Measurements from ENCODE around the gene BGN.

The BGN gene

GRCh38 chrX:153494061-153494460, 719 bp upstream of the BGN start:
- DNase-seq (ENCODE audit: low read depth in 2 of 2) = no peak
- peak overlapping the region; percentile 17 to 34 for H3K4me3 ChIP-seq (replicated peaks in 1 of 2; ENCODE audit: low read depth in 2 of 2, low read length in 2 of 2)
- no peak for TF ChIP-seq CTCF (IDR thresholded peaks at IDR 0.05; ENCODE audit: low read depth, low read length)

- H3K4me3 ChIP-seq (replicated peaks in 1 of 2; ENCODE audit: low read depth in 2 of 2, low read length in 2 of 2) = peak overlapping the region; percentile 60 to 66
- no peak for TF ChIP-seq CTCF (IDR thresholded peaks at IDR 0.05; ENCODE audit: low read depth, low read length)
- peak in 1 of 2 donors; percentile 64 for DNase-seq (ENCODE audit: low read depth in 2 of 2)
These were observed 577 bp downstream of the BGN start for GRCh38 chrX:153495362-153495751.

- H3K4me3 ChIP-seq (replicated peaks in 1 of 2; ENCODE audit: low read depth in 2 of 2, low read length in 2 of 2) = peak overlapping the region; percentile 60 to 66
- DNase-seq (ENCODE audit: low read depth in 2 of 2) = no peak
- peak; percentile 1 for TF ChIP-seq CTCF (IDR thresholded peaks at IDR 0.05; ENCODE audit: low read depth, low read length)
These were observed 1.3 kb downstream of the BGN start for GRCh38 chrX:153495903-153496589.

- H3K4me3 ChIP-seq (replicated peaks in 1 of 2; ENCODE audit: low read depth in 2 of 2, low read length in 2 of 2) = peak overlapping the region; percentile 60 to 66
- no peak for TF ChIP-seq CTCF (IDR thresholded peaks at IDR 0.05; ENCODE audit: low read depth, low read length)
- no peak for DNase-seq (ENCODE audit: low read depth in 2 of 2)
These were observed 1.8 kb downstream of the BGN start for GRCh38 chrX:153496590-153496959.

GRCh38 chrX:153498453-153498852, 3.7 kb downstream of the BGN start:
- no peak overlapping the region for H3K4me3 ChIP-seq (replicated peaks in 1 of 2; ENCODE audit: low read depth in 2 of 2, low read length in 2 of 2)
- no peak for DNase-seq (ENCODE audit: low read depth in 2 of 2)
- TF ChIP-seq CTCF (IDR thresholded peaks at IDR 0.05; ENCODE audit: low read depth, low read length) = no peak

GRCh38 chrX:153499341-153499740, 4.6 kb downstream of the BGN start:
- H3K4me3 ChIP-seq (replicated peaks in 1 of 2; ENCODE audit: low read depth in 2 of 2, low read length in 2 of 2) = peak overlapping the region in 1 of 2 donors; percentile 2
- TF ChIP-seq CTCF (IDR thresholded peaks at IDR 0.05; ENCODE audit: low read depth, low read length) = no peak
- no peak for DNase-seq (ENCODE audit: low read depth in 2 of 2)

- TF ChIP-seq CTCF (IDR thresholded peaks at IDR 0.05; ENCODE audit: low read depth, low read length) = no peak
- no peak for DNase-seq (ENCODE audit: low read depth in 2 of 2)
- no peak overlapping the region for H3K4me3 ChIP-seq (replicated peaks in 1 of 2; ENCODE audit: low read depth in 2 of 2, low read length in 2 of 2)
These were observed 5.1 kb downstream of the BGN start for GRCh38 chrX:153499876-153500275.
